Measurements from ENCODE around the gene ZNF692.
"Not testable (repeated sequence)": the region's sequence is repeated elsewhere in the genome, so short reads cannot be mapped to it uniquely, and the experiment has no call there.

ZNF692 gene

GRCh38 chr1:248891758-248892157, 32.9 kb upstream of the ZNF692 start:
- no peaks in the 10 kb centered on the region for H3K27me3 ChIP-seq (ENCODE audit: control insufficient read depth, insufficient read depth, low read length)
- no peaks in the 10 kb centered on the region for H3K4me1 ChIP-seq (ENCODE audit: control insufficient read depth, insufficient read depth, low read length)
- H3K9ac ChIP-seq (ENCODE audit: low read length) = no peak overlapping the region
- H3K27ac ChIP-seq (ENCODE audit: low read depth, low read length) = no peak overlapping the region
- no peak overlapping the region for H3K4me3 ChIP-seq (ENCODE audit: low read length)
- no peaks in the 10 kb centered on the region for H3K36me3 ChIP-seq (ENCODE audit: control insufficient read depth, insufficient read depth, low read length)

- Histone ChIP-seq H3K4me1 (ENCODE audit: control insufficient read depth, insufficient read depth, low read length) (no peaks in the 10 kb centered on the region), H3K9ac (ENCODE audit: low read length) (no peak overlapping the region), H3K4me3 (ENCODE audit: low read length) (no peak overlapping the region), H3K27ac (ENCODE audit: low read depth, low read length) (no peak overlapping the region), H3K36me3 (ENCODE audit: control insufficient read depth, insufficient read depth, low read length) (no peaks in the 10 kb centered on the region), H3K27me3 (ENCODE audit: control insufficient read depth, insufficient read depth, low read length) (no peaks in the 10 kb centered on the region)
These were observed 31.9 kb upstream of the ZNF692 start for GRCh38 chr1:248890549-248891498.

DNA sequence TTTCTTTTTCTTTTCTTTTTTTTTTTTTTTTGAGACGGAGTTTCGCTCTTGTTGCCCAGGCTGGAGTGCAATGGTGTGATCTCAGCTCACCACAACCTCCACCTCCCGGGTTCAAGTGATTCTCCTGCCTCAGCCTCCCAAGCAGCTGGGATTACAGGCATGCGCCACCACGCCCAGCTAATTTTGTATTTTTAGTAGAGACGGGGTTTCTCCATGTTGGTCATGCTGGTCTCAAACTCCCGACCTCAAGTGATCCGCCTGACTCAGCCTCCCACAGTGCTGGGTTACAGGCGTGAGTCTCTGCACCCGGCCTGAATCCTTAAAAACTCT, 31.0 kb upstream of the ZNF692 start:
- H3K9ac ChIP-seq (ENCODE audit: low read length); H3K36me3 ChIP-seq (ENCODE audit: control insufficient read depth, insufficient read depth, low read length); H3K4me1 ChIP-seq (ENCODE audit: control insufficient read depth, insufficient read depth, low read length); H3K27ac ChIP-seq (ENCODE audit: low read depth, low read length); H3K27me3 ChIP-seq (ENCODE audit: control insufficient read depth, insufficient read depth, low read length); H3K4me3 ChIP-seq (ENCODE audit: low read length): not testable (repeated sequence)

GRCh38 chr1:248886237-248886895, 27.5 kb upstream of the ZNF692 start:
- no peak overlapping the region for H3K27ac ChIP-seq (ENCODE audit: low read depth, low read length)
- H3K4me1 ChIP-seq (ENCODE audit: control insufficient read depth, insufficient read depth, low read length) = no peaks in the 10 kb centered on the region
- no peaks in the 10 kb centered on the region for H3K27me3 ChIP-seq (ENCODE audit: control insufficient read depth, insufficient read depth, low read length)
- H3K36me3 ChIP-seq (ENCODE audit: control insufficient read depth, insufficient read depth, low read length) = no peaks in the 10 kb centered on the region
- H3K4me3 ChIP-seq (ENCODE audit: low read length) = no peak overlapping the region
- no peak overlapping the region for H3K9ac ChIP-seq (ENCODE audit: low read length)

- H3K4me1 ChIP-seq (ENCODE audit: control insufficient read depth, insufficient read depth, low read length) = no peaks in the 10 kb centered on the region
- no peak overlapping the region for H3K4me3 ChIP-seq (ENCODE audit: low read length)
- no peak overlapping the region for H3K27ac ChIP-seq (ENCODE audit: low read depth, low read length)
- H3K36me3 ChIP-seq (ENCODE audit: control insufficient read depth, insufficient read depth, low read length) = no peaks in the 10 kb centered on the region
- no peaks in the 10 kb centered on the region for H3K27me3 ChIP-seq (ENCODE audit: control insufficient read depth, insufficient read depth, low read length)
- no peak overlapping the region for H3K9ac ChIP-seq (ENCODE audit: low read length)
These were observed 26.8 kb upstream of the ZNF692 start for GRCh38 chr1:248885646-248886045.

- no peaks in the 10 kb centered on the region for H3K27me3 ChIP-seq (ENCODE audit: control insufficient read depth, insufficient read depth, low read length)
- H3K4me1 ChIP-seq (ENCODE audit: control insufficient read depth, insufficient read depth, low read length) = no peaks in the 10 kb centered on the region
- no peak overlapping the region for H3K9ac ChIP-seq (ENCODE audit: low read length)
These were observed 25.9 kb upstream of the ZNF692 start for GRCh38 chr1:248884632-248885295.

DNA sequence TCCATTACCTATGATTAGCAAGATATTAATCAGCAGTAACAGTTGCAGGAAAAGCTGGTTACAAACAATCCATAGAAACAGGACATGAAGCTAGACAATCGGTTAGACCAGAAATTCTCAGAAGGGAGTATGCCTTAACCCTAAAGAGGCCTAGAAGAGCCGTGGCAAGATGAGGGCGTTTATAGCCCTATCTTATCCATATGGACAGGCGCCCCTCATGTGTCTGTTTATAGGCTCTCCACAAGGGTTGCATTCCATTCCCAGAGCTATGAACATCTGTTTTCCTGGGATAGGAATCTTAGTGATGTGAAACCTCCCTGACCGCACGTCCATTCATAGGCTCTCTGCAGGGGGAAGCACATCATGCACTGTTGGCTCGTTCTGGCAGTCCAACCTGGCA, 23.5 kb upstream of the ZNF692 start:
- not testable (repeated sequence) for H3K4me1 ChIP-seq (ENCODE audit: control insufficient read depth, insufficient read depth, low read length)

More at GRCh38 chr1:248884632-248885295, 25.9 kb upstream of the ZNF692 start:
- H3K36me3 ChIP-seq (ENCODE audit: control insufficient read depth, insufficient read depth, low read length) = no peaks in the 10 kb centered on the region
- no peak overlapping the region for H3K4me3 ChIP-seq (ENCODE audit: low read length)
- no peak overlapping the region for H3K27ac ChIP-seq (ENCODE audit: low read depth, low read length)

GRCh38 chr1:248881261-248881660, 22.4 kb upstream of the ZNF692 start:
- Histone ChIP-seq H3K9ac (ENCODE audit: low read length) (no peak overlapping the region), H3K27ac (ENCODE audit: low read depth, low read length) (no peak overlapping the region), H3K4me1 (ENCODE audit: control insufficient read depth, insufficient read depth, low read length) (no peaks in the 10 kb centered on the region), H3K4me3 (ENCODE audit: low read length) (no peak overlapping the region), H3K27me3 (ENCODE audit: control insufficient read depth, insufficient read depth, low read length) (no peaks in the 10 kb centered on the region), H3K36me3 (ENCODE audit: control insufficient read depth, insufficient read depth, low read length) (no peaks in the 10 kb centered on the region)

More for the DNA sequence above, 23.5 kb upstream of the ZNF692 start:
- not testable (repeated sequence) for H3K4me3 ChIP-seq (ENCODE audit: low read length); H3K27ac ChIP-seq (ENCODE audit: low read depth, low read length); H3K9ac ChIP-seq (ENCODE audit: low read length); H3K36me3 ChIP-seq (ENCODE audit: control insufficient read depth, insufficient read depth, low read length); H3K27me3 ChIP-seq (ENCODE audit: control insufficient read depth, insufficient read depth, low read length)

GRCh38 chr1:248873993-248874533, 15.2 kb upstream of the ZNF692 start:
- Histone ChIP-seq H3K4me1 (ENCODE audit: control insufficient read depth, insufficient read depth, low read length) (no peaks in the 10 kb centered on the region), H3K4me3 (ENCODE audit: low read length) (peak overlapping the region; percentile 93), H3K36me3 (ENCODE audit: control insufficient read depth, insufficient read depth, low read length) (no peaks in the 10 kb centered on the region), H3K9ac (ENCODE audit: low read length) (peak overlapping the region; percentile 79), H3K27me3 (ENCODE audit: control insufficient read depth, insufficient read depth, low read length) (no peaks in the 10 kb centered on the region), H3K27ac (ENCODE audit: low read depth, low read length) (peak overlapping the region; percentile 96)

DNA sequence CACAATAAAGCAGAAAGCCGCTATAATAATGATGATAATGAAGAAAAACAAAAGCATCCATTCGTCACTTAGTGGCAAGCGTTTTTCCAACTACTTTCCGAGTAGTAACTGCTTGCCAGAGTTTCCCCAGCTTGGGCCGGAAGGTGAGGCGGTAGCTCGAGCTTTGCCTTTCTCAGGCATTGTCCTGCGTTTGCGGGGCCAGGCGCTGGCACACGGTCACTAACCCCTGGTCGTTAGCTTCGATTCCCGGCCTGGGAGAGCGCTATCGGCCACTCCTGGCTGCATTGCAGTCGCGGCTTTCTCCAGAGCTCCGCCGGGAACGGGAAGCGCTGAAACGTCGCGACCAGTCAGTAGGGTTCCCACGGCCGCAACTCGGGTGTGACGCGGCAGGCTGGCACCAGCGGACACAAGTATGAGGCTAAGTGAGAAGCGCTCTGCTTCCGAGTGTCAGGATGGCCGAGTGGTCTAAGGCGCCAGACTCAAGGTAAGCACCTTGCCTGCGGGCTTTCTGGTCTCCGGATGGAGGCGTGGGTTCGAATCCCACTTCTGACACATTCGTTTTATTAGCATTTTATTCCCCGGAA, 14.6 kb upstream of the ZNF692 start:
- no peaks in the 10 kb centered on the region for H3K36me3 ChIP-seq (ENCODE audit: control insufficient read depth, insufficient read depth, low read length)
- H3K27me3 ChIP-seq (ENCODE audit: control insufficient read depth, insufficient read depth, low read length) = no peaks in the 10 kb centered on the region
- peak overlapping the region; percentile 79 for H3K9ac ChIP-seq (ENCODE audit: low read length)
- H3K4me1 ChIP-seq (ENCODE audit: control insufficient read depth, insufficient read depth, low read length) = no peaks in the 10 kb centered on the region
- H3K27ac ChIP-seq (ENCODE audit: low read depth, low read length) = peak overlapping the region; percentile 96
- peak overlapping the region; percentile 93 for H3K4me3 ChIP-seq (ENCODE audit: low read length)

DNA sequence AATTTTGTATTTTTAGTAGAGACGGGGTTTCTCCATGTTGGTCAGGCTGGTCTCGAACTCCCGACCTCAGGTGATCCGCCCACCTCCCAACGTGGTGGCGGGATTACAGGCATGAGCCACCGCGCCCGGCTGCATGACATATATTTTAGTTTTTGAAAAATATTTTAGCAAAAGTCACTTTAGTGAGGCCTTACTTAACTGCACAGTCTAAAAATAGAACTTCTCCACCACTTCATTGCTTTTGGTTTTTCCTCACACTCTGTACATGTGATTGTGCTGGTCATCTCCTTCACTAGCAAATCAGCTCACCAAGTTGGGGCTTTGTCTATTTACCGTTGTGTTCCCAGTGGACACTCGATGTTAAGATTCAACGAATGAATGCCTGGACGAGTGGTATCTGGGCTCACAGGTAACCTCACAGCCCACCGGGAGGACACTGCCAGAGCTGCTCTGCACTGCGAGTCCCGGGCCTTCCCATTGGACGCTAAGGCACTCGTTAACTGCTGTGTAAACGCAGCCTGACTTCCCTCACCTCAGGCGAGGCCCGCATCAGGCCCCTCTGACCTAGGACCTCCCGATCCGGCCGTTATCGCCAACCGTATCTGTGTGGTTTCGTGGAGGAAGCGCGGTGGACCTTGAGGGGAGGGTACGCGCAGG, 14.0 kb upstream of the ZNF692 start:
- no peaks in the 10 kb centered on the region for H3K4me1 ChIP-seq (ENCODE audit: control insufficient read depth, insufficient read depth, low read length)
- H3K4me3 ChIP-seq (ENCODE audit: low read length) = peak overlapping the region; percentile 93
- peak overlapping the region; percentile 96 for H3K27ac ChIP-seq (ENCODE audit: low read depth, low read length)
- no peaks in the 10 kb centered on the region for H3K36me3 ChIP-seq (ENCODE audit: control insufficient read depth, insufficient read depth, low read length)
- H3K27me3 ChIP-seq (ENCODE audit: control insufficient read depth, insufficient read depth, low read length) = no peaks in the 10 kb centered on the region
- H3K9ac ChIP-seq (ENCODE audit: low read length) = peak overlapping the region; percentile 79
